Posterior cingulate gyrus (tissue), 11 donors: ENCODE data around the gene CPSF3.

Experiments used
- DNase-seq, 10 donors: peaks; one replicate each; pipeline versions ENCODE4 v3.0.0 to v3.0.0-alpha.2; 2020 to 2021; ENCODE audit warnings: mixed read lengths in 3 of 10
- intact Hi-C: fragments of 100-400 bp; cut with DNase I; formaldehyde crosslinking; loops from one replicate; pipeline ENCODE4 v1.15.1; 2023

Gene CPSF3

GRCh38 chr2:9423100-9423921 lies at the start of gene CPSF3, which contains the start of gene ITGB1BP1:
Gene CPSF3 (plus strand): TSS chr2:9423654. CDS start chr2:9423774, 120 bp downstream.
Gene ITGB1BP1 (minus strand): TSS chr2:9423528. CDS start chr2:9418697, 4,831 bp downstream.
- intact Hi-C loops: loop anchor here (1.0 to 10.0 kb wide), 4 partner anchors 51 to 281 kb away; partner anchors contain the start of genes ADAM17, ASAP2 and IAH1
- peak; percentile 95 to 100 (median 96) for DNase-seq

- intact Hi-C loops: no loop called here
Measured at GRCh38 chr2:9374071-9374730, 49.3 kb upstream of the CPSF3 start.

GRCh38 chr2:9375857-9376428 lies 47.5 kb upstream of the CPSF3 start:
- intact Hi-C loops: no loop called here

More at GRCh38 chr2:9374071-9374730, 49.3 kb upstream of the CPSF3 start:
- no peak for DNase-seq

GRCh38 chr2:9377461-9378097 lies 45.9 kb upstream of the CPSF3 start:
- intact Hi-C loops: no loop called here
- DNase-seq: peak in 2 of 10 donors; percentile 40 to 55

More at GRCh38 chr2:9375857-9376428, 47.5 kb upstream of the CPSF3 start:
- peak in 1 of 10 donors; percentile 52 for DNase-seq

GRCh38 chr2:9378433-9379390 lies 44.7 kb upstream of the CPSF3 start:
- peak in 1 of 10 donors; percentile 79 for DNase-seq
- intact Hi-C loops: no loop called here

GRCh38 chr2:9379391-9379755 lies 44.1 kb upstream of the CPSF3 start:
- intact Hi-C loops: no loop called here

GRCh38 chr2:9380702-9381628 lies 42.5 kb upstream of the CPSF3 start:
- no peak for DNase-seq
- intact Hi-C loops: no loop called here

More at GRCh38 chr2:9379391-9379755, 44.1 kb upstream of the CPSF3 start:
- DNase-seq: no peak

GRCh38 chr2:9382604-9383235 lies 40.7 kb upstream of the CPSF3 start:
- DNase-seq: no peak
- intact Hi-C loops: no loop called here

- intact Hi-C loops: no loop called here
- peak in 1 of 10 donors; percentile 61 for DNase-seq
Measured at GRCh38 chr2:9384521-9384920, 38.9 kb upstream of the CPSF3 start.

- intact Hi-C loops: no loop called here
- DNase-seq: peak in 1 of 10 donors; percentile 30
Measured at GRCh38 chr2:9385841-9386240, 37.6 kb upstream of the CPSF3 start.

- intact Hi-C loops: no loop called here
- peak in 1 of 10 donors; percentile 42 for DNase-seq
Measured at GRCh38 chr2:9388199-9388681, 35.2 kb upstream of the CPSF3 start.

- DNase-seq: peak in 2 of 10 donors; percentile 77 to 86
Measured at GRCh38 chr2:9388950-9389911, 34.2 kb upstream of the CPSF3 start.

GRCh38 chr2:9390151-9390850 lies 33.2 kb upstream of the CPSF3 start:
- peak in 1 of 10 donors; percentile 52 for DNase-seq
- intact Hi-C loops: no loop called here

More at GRCh38 chr2:9388950-9389911, 34.2 kb upstream of the CPSF3 start:
- intact Hi-C loops: no loop called here

- intact Hi-C loops: no loop called here
- DNase-seq: peak in 2 of 10 donors; percentile 70 to 78
Measured at GRCh38 chr2:9390991-9391390, 32.5 kb upstream of the CPSF3 start.

GRCh38 chr2:9391961-9392720 lies 31.3 kb upstream of the CPSF3 start:
- DNase-seq: peak in 1 of 10 donors; percentile 73
- intact Hi-C loops: no loop called here
